Stimulated activated CD4-positive, alpha-beta T cell treated with anti-CD3 and anti-CD28 coated beads, TNF-alpha, amount 100 ng/mL, for 24 hours (primary cell): ENCODE results near the gene SEPHS1.
"Not testable (repeated sequence)": the region's sequence is repeated elsewhere in the genome, so short reads cannot be mapped to it uniquely, and the experiment has no call there.

Source experiments
- DNase-seq, 3 experiments: peaks; one replicate each; pipeline ENCODE4 v3.0.0-alpha.2; 2020; ENCODE audit warnings: low read depth in 3 of 3

SEPHS1 gene

GRCh38 chr10:13360587-13360986, 12.5 kb upstream of the SEPHS1 start:
- no peak for DNase-seq

- no peak for DNase-seq
Measured at GRCh38 chr10:13356392-13356791, 8.3 kb upstream of the SEPHS1 start.

GRCh38 chr10:13354783-13355182, 6.7 kb upstream of the SEPHS1 start:
- no peak for DNase-seq

DNA sequence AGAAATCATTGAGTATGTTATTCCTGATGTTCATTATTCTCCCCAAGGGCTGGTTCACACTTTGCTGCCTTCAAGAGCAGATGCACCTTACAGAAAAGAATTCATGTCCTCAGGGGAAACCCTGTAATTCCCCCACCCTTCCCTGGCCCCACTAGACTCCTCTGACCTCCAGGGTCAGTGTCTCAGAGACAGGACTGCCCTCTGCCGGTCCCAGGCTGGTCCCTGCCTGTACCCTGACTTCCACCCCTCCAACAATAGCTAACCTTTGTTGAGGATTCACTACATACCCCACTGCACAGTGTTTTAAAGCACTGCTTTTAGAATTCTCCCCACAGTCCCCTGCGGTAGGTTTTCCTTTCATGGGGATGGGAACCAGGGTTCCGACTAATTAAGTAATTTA, 4.4 kb upstream of the SEPHS1 start:
- no peak for DNase-seq

- peak in 1 of 3 experiments; percentile 6 for DNase-seq
Measured at GRCh38 chr10:13351340-13351915, 3.3 kb upstream of the SEPHS1 start.

GRCh38 chr10:13349463-13350274, 1.6 kb upstream of the SEPHS1 start:
- DNase-seq: peak in 1 of 3 experiments; percentile 32

GRCh38 chr10:13347500-13348156, 465 bp downstream of the SEPHS1 start:
- peak; percentile 46 to 74 (median 62) for DNase-seq

GRCh38 chr10:13347043-13347499, 1.0 kb downstream of the SEPHS1 start:
- DNase-seq: peak in 1 of 3 experiments; percentile 9

DNA sequence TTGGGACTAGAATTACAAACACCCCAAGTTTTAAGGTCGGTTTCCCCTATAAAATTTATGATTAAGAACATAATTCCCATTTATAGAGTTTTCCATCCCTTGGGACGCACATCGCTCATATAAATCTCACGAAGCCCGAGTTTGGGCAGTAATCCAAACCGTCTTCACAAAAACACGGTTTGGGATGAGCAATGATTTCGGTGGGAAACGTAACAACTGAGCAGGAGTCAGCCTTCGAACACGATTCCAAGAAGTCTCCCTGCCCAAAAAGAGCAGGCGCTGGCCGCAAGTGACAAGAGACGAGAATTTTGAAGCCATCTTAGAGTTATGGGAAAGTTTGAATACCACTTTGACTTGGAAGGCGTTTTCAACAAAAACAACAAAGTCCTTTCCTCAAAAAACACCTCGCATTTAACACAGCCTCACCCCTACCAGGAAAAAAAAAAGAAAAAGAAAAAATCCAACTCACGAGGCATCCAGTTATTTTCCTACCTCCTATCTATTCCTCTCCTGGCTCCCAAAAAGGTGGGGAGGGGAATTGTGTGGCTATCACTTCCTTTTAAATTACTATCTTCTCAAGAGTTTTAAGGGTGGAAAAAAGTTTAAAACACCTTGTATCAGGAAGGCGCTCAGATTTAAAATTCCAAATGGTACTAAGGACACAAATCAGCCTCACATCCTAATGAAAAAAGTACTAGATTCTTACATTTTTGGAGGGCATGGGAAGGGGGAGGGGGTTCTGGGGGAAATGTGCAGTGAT, 1.6 kb downstream of the SEPHS1 start:
- DNase-seq: no peak

DNA sequence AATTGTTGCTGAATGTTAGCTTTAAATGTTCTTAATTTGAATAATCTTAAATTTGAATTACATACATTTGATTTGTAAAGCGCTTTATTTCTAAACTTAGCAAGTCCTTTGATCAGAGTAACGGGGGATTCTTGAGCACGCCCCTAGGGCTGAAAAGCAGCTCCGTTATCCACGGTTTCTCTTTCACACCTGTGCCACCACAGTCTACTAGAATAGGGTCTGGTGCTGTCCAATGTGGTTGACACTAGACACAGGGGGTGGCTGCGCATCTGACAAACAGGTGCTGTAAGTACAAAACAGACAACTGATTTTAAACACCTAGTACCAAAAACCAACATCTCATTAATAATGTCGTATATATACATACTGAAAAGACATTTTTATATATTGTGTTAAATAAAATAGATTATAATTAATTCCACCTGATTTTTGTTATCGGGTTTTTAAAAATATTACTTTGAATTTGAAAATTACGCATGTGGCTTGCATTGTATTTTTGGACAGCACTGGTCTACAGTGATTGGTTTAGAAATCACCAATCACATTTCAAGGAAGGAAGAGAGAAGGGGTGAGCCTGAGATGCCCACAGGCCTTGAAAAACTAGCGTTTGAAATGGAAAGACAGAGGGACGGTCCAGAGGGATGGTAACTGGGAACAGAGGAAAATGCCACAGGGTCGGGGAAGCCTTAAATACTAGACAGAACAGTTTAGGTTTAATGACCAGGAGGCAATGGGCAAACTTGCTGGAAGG, 7.3 kb downstream of the SEPHS1 start:
- DNase-seq: no peak

DNA sequence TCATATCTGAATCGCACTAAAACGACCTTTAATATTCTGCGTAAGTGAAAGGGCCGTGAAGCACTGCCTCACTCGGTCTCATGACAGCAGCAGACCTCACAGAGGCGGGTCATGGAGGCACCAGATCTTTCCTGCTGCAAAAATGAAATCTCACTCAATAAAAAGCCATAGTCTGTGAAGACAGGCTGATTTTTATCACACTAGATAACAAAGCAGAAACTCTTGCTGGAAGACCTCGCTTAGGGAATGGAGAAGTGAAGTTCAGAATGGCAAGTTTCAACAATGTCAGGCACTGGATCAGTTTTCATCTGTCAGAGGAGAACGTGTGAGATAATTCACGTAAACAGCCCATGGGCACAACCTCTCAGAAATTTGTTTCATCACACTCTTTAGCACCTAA, 8.0 kb downstream of the SEPHS1 start:
- DNase-seq: no peak

DNA sequence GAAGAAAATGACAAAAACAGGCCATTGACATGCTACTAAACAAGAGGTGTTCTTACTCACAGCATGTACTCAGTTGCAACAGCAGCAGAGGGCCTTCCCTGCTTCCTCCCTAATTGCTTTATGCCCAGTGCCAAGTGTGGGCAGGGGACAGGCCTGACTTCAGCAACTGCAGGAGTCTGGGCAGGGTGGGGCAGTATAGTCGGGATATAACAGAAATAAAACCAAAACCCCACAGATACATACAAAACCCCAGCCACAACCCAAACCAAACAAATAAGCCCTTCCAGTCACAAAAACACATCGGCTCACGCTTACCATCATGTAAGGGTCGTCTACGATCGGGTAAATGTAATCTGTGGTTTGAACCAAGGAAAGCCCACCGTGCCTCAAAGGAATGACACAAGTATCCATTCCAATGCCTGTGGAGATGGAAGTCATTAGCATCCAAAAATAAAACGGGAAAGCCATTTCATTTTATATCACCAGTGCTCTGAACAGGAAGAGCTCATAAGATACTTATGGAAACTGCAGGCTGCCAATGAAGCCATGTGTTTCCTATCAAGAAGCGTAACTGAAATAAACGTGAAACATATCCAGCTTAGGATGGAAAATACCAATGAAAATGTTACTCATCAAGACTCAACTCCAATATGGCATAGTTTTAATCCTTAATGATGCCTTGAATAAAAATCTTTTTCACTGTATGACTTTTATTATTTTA, 9.5 kb downstream of the SEPHS1 start:
- no peak for DNase-seq

DNA sequence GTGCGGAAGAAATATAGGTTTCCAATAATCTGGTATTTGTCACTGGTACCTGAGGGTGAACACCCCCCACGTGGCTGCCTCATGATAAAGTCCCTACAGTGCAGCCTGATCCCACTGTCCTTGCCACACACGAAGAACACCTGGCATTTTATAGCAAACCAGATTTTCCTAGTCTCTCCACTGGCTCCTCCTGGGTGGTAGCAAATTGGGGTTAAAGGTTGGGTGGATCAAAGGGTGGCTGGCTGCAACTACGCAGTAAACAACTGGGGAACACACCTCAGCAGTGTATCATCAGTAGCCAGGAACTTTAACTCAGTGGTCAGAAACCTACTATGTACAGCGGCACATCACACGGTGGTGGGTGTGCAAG, 10.3 kb downstream of the SEPHS1 start:
- no peak for DNase-seq

DNA sequence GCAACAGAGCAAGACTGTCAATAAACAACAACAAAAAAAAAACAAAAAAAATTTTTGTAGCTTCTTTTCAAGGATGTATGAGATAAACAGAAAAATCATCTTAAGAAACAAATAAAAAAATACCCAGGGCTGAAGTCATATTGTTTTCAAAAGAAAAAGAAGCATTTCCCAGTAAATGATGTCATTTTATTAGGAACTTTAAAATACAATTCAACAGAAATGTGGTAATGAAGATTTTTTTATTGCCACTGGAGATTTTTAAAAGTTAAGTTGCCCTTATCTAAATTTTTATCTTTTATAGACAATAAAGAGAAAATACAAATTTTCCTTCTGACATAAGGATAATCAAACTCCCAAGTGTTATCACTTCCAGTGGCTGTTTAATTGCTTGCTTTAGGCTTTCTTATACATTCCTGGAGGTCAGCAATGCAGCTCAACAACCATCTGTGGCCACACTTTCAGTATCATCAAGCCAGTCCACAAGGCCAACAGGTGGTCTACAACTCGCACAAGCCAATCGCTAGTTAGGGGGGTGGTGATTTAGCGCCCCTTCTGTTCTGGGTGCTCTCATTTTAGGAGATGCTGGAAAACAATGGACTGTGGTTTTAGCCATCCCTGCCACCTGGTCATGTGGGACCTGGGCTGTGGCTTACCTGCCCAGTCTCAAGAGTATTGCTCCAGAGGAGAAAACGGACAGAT, 10.8 kb downstream of the SEPHS1 start:
- no peak for DNase-seq

- no peak for DNase-seq
Measured at GRCh38 chr10:13335881-13336280, 12.2 kb downstream of the SEPHS1 start.

GRCh38 chr10:13334556-13334955, 13.5 kb downstream of the SEPHS1 start:
- DNase-seq: no peak

DNA sequence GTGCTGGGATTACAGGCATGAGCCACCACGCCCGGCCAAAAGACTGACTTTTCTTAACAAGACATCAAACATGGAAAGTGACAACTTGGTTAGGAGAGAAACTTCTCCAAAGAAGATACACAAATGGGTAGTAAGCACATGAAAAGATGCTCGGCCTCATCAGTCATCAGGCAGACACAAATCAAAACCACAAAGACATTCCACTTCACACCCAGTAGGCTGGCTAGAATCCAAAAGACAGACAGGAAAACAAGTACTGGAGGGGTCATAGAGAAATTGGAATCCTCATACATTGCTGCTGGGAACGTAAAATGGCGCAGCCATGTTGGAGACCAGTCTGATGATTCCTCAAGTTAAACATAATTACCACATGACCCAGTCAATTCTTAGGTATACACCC, 16.4 kb downstream of the SEPHS1 start:
- DNase-seq: no peak

- not testable (repeated sequence) for DNase-seq
Measured at GRCh38 chr10:13330980-13331379, 17.1 kb downstream of the SEPHS1 start.

- DNase-seq: no peak
Measured at GRCh38 chr10:13329565-13329964, 18.5 kb downstream of the SEPHS1 start.

- no peak for DNase-seq
Measured at GRCh38 chr10:13328613-13329012, 19.5 kb downstream of the SEPHS1 start.
